Measurements from ENCODE around the gene CDC7. TPM values are rescaled to one million over a fixed set of nuclear protein-coding genes. Genes with fewer than 3 reads are reported as not detected.
A peak's percentile ranks its signal among the peaks of the same experiment; 100 is the strongest.

Gene CDC7
- total RNA-seq, 1 donor from 2014 or later, result 1.2 TPM

DNA sequence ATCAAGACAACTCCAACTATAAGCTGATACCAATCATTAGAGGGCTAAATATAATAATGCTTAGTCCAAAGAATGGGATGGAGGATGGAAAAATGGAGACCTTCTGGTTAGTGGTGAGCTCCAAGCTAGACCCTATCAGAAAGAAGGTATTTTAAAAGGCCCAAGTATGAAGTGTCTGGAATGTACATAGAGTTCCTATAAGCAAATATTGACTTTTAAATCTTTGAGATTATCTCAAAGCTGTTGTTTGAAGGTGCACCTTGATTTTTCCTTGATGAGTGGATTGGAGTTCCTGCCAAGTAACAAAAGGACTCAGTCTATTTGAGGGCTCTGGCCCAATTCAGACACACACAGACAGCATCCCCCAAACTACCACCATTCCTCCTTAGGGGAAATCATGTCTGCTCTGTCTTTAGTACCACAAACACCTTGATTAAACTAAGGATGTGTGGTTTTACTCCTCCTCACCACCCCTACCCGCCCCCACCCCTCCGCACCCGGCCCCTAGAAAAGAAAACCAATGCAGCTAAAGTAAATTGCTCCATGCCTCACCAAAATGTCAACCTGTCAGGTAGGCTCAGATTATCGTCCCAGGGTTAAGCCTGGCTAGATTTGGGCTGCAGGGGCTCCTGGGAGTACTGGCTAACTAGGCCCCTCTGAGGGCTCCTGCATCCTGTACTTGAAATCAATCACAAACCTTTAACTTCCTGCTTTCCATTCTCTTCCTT, 59.4 kb downstream of the CDC7 start:
- no peak for DNase-seq
- intact Hi-C loops (cut with micrococcal nuclease), result no loop called here
- no peak for ATAC-seq

DNA sequence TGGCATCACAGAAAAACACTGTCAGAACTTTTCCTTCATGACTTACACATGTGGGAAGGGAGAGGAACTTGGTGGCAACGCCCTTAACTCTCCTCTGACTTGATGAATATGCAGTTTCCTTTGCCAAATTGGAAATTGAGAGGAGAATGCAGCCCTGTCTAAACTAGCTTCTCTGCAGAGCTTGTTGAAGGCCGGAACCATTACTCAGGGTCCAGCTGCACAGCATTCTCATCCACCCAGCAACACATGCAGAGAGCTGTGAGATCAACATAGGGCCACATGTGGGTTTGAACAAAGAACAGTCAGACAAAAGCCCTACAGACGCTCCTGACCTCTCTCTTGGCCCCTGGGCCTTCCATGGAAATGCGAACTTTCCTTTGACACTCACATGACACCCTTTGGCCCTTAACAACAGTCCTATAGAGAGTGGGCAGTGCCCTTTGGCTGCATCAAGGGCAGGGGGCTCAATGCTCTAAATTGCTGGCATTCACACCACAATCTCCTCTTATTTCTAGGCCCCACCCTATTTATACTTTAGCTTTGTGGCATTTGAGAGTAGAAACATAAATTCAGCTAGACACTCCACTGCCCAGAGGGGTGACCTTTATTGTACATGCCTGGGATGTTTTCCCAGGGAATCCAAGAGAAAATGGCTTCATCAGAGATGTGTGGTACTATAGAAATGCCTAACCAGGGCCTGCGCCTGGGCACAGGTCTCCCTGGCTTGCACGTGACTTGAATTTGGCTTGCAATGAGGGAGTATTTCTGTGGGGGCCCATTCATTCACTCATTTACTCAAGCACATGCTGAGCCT, 64.4 kb downstream of the CDC7 start:
- intact Hi-C loops (cut with micrococcal nuclease), result no loop called here
- DNase-seq (no peak), ATAC-seq (peak; percentile 56)

GRCh38 chr1:91567583-91567982, 66.9 kb downstream of the CDC7 start:
- DNase-seq (no peak), ATAC-seq (no peak)
- intact Hi-C loops (cut with micrococcal nuclease), result no loop called here

DNA sequence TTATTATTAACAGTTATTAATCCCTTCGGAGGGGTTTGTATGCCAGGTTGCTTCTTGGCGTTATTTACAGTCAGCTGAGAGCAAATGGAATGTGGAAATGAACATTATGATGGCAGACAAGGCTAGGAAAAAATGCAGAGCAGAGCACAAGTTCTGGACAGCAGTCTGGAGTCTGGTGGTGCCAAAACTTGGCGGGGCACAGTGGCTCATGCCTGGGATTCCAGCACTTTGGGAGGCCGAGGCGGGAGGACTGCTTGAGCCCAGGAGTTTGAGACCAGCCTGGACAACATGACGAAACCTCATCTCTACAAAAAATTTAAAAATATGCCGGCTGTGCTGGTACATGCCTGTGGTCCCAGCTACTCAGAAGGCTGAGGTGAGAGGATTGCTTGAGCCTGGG, 67.6 kb downstream of the CDC7 start:
- ATAC-seq (no peak), DNase-seq (no peak)
- intact Hi-C loops (cut with micrococcal nuclease), result no loop called here

- ATAC-seq (peak; percentile 98), DNase-seq (peak; percentile 91)
- intact Hi-C loops (cut with micrococcal nuclease), result no loop called here
Measured at GRCh38 chr1:91569411-91570119, 68.9 kb downstream of the CDC7 start.

- intact Hi-C loops (cut with micrococcal nuclease), result no loop called here
- ATAC-seq (no peak), DNase-seq (no peak)
Measured at GRCh38 chr1:91570120-91570448, 69.4 kb downstream of the CDC7 start.

DNA sequence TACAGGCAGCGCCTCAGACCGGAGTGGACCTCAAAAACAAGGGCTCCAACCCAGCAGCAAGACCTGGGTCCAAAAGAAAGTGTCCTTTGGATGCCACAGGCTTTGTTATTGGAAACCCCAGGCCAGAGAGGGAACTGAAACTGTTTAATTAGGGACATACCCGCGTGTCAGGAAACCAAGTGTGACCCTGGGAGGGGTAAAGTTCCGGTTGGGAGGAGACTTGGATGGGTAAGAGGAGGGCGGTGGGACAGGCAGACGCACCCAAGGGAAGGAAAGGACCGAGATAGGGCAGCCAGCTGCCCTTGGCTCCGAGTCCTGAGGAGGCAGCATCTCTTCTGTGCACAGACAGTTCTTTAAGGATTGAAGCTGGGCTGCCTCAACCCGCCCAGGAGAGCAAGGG, 71.4 kb downstream of the CDC7 start:
- ATAC-seq, result no peak
- DNase-seq, result no peak
- intact Hi-C loops (cut with micrococcal nuclease), result no loop called here

Other genes with a start within 250 kb of the CDC7 start
- 1.3 TPM for gene HFM1, start 96.0 kb upstream of the CDC7 start, total RNA-seq